Non-pigmented ciliary epithelial cell (primary cell): ENCODE measurements around the gene TRPV5.

Source experiments
- DNase-seq: peaks from one replicate; pipeline ENCODE4 v3.0.0-alpha.2; 2010; ENCODE audit warnings: low read depth

The TRPV5 gene

GRCh38 chr7:142908921-142909890 is 24.3 kb downstream of the TRPV5 start:
- DNase-seq, result no peak

- DNase-seq, result no peak
These were observed 25.3 kb downstream of the TRPV5 start for GRCh38 chr7:142908290-142908689.

GRCh38 chr7:142906643-142907042 is 26.9 kb downstream of the TRPV5 start:
- DNase-seq, result no peak

GRCh38 chr7:142905759-142906158 is 27.8 kb downstream of the TRPV5 start:
- no peak for DNase-seq

GRCh38 chr7:142904128-142904527 is 29.4 kb downstream of the TRPV5 start:
- no peak for DNase-seq

- no peak for DNase-seq
These were observed 31.9 kb downstream of the TRPV5 start for GRCh38 chr7:142901426-142902259.

GRCh38 chr7:142899661-142900060 is 33.9 kb downstream of the TRPV5 start:
- DNase-seq, result no peak

GRCh38 chr7:142898377-142899170 is 35.0 kb downstream of the TRPV5 start:
- no peak for DNase-seq

- no peak for DNase-seq
These were observed 35.9 kb downstream of the TRPV5 start for GRCh38 chr7:142897691-142898090.

GRCh38 chr7:142896741-142897379 is 36.7 kb downstream of the TRPV5 start:
- DNase-seq, result no peak

- DNase-seq, result no peak
These were observed 37.4 kb downstream of the TRPV5 start for GRCh38 chr7:142896151-142896550.

- DNase-seq, result no peak
These were observed 38.5 kb downstream of the TRPV5 start for GRCh38 chr7:142894985-142895593.

- no peak for DNase-seq
These were observed 39.2 kb downstream of the TRPV5 start for GRCh38 chr7:142894112-142894984.

GRCh38 chr7:142892951-142893350 is 40.6 kb downstream of the TRPV5 start:
- DNase-seq, result no peak

- DNase-seq, result no peak
These were observed 42.0 kb downstream of the TRPV5 start for GRCh38 chr7:142891490-142892082.

GRCh38 chr7:142890874-142891485 is 42.6 kb downstream of the TRPV5 start:
- DNase-seq, result no peak

GRCh38 chr7:142889816-142890215 is 43.7 kb downstream of the TRPV5 start:
- no peak for DNase-seq

- no peak for DNase-seq
These were observed 46.1 kb downstream of the TRPV5 start for GRCh38 chr7:142887282-142888015.

GRCh38 chr7:142886866-142887265 is 46.7 kb downstream of the TRPV5 start:
- DNase-seq, result no peak
